PC-3 (cell line): ENCODE results near the gene KCNN2.

Experiments
- CTCF ChIP-seq: fragments of 300-600 bp; sonication (generic); conservative IDR thresholded peaks from 2 replicates; pipeline ENCODE4 v1.5.1; 2017; ENCODE audit warnings: antibody characterized with exemption, low read depth, mild to moderate bottlenecking, low read length
- EZH2 ChIP-seq: fragments of 300-600 bp; sonication (generic); IDR thresholded peaks from one replicate; pipeline ENCODE4 v1.6.1; 2017; ENCODE audit warnings: antibody characterized with exemption, mild to moderate bottlenecking, low read length; ENCODE audit not compliant: unreplicated experiment

DNA sequence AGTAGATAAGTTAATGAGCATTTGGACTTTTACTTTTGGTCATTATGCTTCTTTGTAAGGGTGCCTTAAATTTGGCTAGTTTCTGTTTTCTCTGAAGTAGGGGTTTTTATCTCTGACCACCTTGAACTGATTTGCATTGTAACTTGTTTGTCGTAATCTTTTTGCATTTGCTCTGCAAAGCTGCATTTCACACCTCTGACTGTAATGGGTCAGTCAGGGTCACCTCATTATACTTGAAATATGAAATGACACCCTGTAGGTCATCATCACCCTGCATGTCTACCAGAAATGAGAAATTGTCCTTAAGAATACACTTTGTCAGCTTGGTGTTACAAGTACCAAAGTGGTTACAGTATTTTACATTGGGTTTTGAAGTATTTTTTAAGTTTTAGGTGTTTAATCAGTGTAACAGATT, 74.0 kb downstream of the KCNN2 start:
- TF ChIP-seq CTCF (no peak), EZH2 (no peak)
